Spleen (tissue), 11 donors: ENCODE results near the gene SYTL1. TPM values are rescaled to one million over a fixed set of nuclear protein-coding genes. Genes with fewer than 3 reads are reported as not detected.

Experiments
- DNase-seq: peaks from one replicate; pipeline ENCODE4 v3.0.0-alpha.2; 2020
- H3K27ac ChIP-seq, 8 donors: fragments of 200-600 bp; sonication (generic) in 7 of 8; 1 replicate in 4 of 8; 2 replicates in 4 of 8; pipeline versions ENCODE4 v1.5.0 to v1.8.0; 2016 to 2021; ENCODE audit warnings: inconsistent platforms in 4 of 8, mild to moderate bottlenecking in 4 of 8, moderate library complexity in 1 of 8
- H3K27me3 ChIP-seq, 7 donors: fragments of 200-600 bp; sonication (generic) in 6 of 7; replicated peaks in 1 of 7; 1 replicate in 4 of 7; 2 replicates in 3 of 7; pipeline versions ENCODE4 v1.5.0 to v1.8.0; 2016 to 2021; ENCODE audit warnings: inconsistent platforms in 3 of 7, mild to moderate bottlenecking in 1 of 7
- H3K36me3 ChIP-seq, 6 donors: fragments of 200-600 bp; sonication (generic) in 5 of 6; 1 replicate in 4 of 6; 2 replicates in 2 of 6; pipeline versions ENCODE4 v1.5.0 to v1.8.0; 2016 to 2021; ENCODE audit warnings: inconsistent platforms in 2 of 6
- H3K4me1 ChIP-seq, 6 donors: fragments of 200-600 bp; sonication (generic) in 5 of 6; 1 replicate in 3 of 6; 2 replicates in 3 of 6; pipeline versions ENCODE4 v1.5.0 to v1.8.0; 2016 to 2021; ENCODE audit warnings: inconsistent platforms in 3 of 6
- H3K4me3 ChIP-seq, 8 donors: fragments of 200-600 bp; sonication (generic) in 7 of 8; 1 replicate in 4 of 8; 2 replicates in 4 of 8; pipeline versions ENCODE4 v1.5.0 to v1.8.0; 2016 to 2021; ENCODE audit warnings: inconsistent platforms in 4 of 8, mild to moderate bottlenecking in 4 of 8, moderate library complexity in 2 of 8
- H3K9me3 ChIP-seq, 8 donors: fragments of 200-600 bp; sonication (generic) in 7 of 8; 1 replicate in 4 of 8; 2 replicates in 4 of 8; pipeline versions ENCODE4 v1.5.0 to v1.8.0; 2016 to 2021; ENCODE audit warnings: inconsistent platforms in 4 of 8
- CTCF ChIP-seq, 11 experiments: fragments of 200-600 bp in 7 of 11; fragments of 450-650 bp in 4 of 11; sonication (generic) in 4 of 11; IDR thresholded peaks in 8 of 11; conservative IDR thresholded peaks in 3 of 11; 1 replicate in 7 of 11; 2 replicates in 4 of 11; pipeline versions ENCODE4 v1.4.0 to v1.8.0; 2016 to 2021; ENCODE audit warnings: antibody characterized with exemption in 11 of 11, inconsistent platforms in 4 of 11, mild to moderate bottlenecking in 1 of 11
- POLR2A ChIP-seq, 3 donors: fragments of 450-650 bp; IDR thresholded peaks; one replicate each; pipeline ENCODE4 v1.5.1; 2017; ENCODE audit warnings: antibody characterized with exemption in 3 of 3, mild to moderate bottlenecking in 1 of 3
- POLR2AphosphoS5 ChIP-seq, 3 donors: sonication (generic); formaldehyde crosslinking; IDR thresholded peaks; one replicate each; pipeline ENCODE4 v1.5.1; 2017; ENCODE audit warnings: antibody characterized with exemption in 3 of 3
- WGBS, 5 donors: extraction: QIAGEN DNeasy Blood & Tissue Kit in 3 of 5; methylation state at CpG; one replicate each; pipeline versions ENCODE4 v1.1.5 to v1.1.7; 2013 to 2018; 5-methylcytosine and 5-hydroxymethylcytosine counted together
- intact Hi-C: fragments of 100-400 bp; cut with DNase I; formaldehyde crosslinking; loops from one replicate; pipeline ENCODE4 v1.15.0; 2023; ENCODE audit warnings: low total_unique reads
- polyA plus RNA-seq, 3 donors: library from polyadenylated mRNA; stranded (reverse); fragments of 200-250 nt; gene quantifications; one replicate each; pipeline ENCODE4 v1.2.1, GENCODE V29; 2013
- small RNA-seq, 4 donors: library from RNA; depleted of rRNA; stranded (forward); fragments of <200 nt; gene quantifications; one replicate each; pipeline ENCODE3, GENCODE V24; 2016
- total RNA-seq, 7 donors: library from RNA; depleted of rRNA in 3 of 7; stranded (reverse); fragments of >200 nt in 3 of 7; fragmentation: NEBNext Ultra II Directional in 4 of 7; extraction: Animal tissue kit (Norgen Biotek cat#: 25700) in 4 of 7; gene quantifications; one replicate each; pipeline versions ENCODE4 v1.1.0 to v1.2.1, GENCODE V29; 2016 to 2021
- donor health status: healthy with polysubstance abuse.
- donor health status: DM: no; HTN: no; CAD: no; lungs with moderate emphysema.
- donor health status: DM: no; HTN: no; CAD: no.
- donor health status: Bipolar disorder and iron deficiency.
- donor health status: healthy.
- donor health status: DM: no; HTN: no; CAD: no.
- donor health status: DM: yes; HTN: yes; CAD: no.

SYTL1 gene
- total and polyA plus RNA-seq, 10 donors: 54.9 to 208 (median 76.4) TPM

- H3K27ac ChIP-seq: peak overlapping the region; percentile 2 to 84 (median 75)
- no peaks in the 10 kb centered on the region for H3K9me3 ChIP-seq
- peak overlapping the region in 1 of 8 donors; percentile 41 for H3K4me3 ChIP-seq
- intact Hi-C loops: loop anchor here (5.0 kb wide), 2 partner anchors 204 to 259 kb away; no protein-coding TSS in a partner anchor
- DNase-seq: peak; percentile 89
- peaks cover 0 to 37% (median 15%) of the 10 kb centered on the region in 6 donors for H3K36me3 ChIP-seq
- TF ChIP-seq POLR2A (IDR thresholded peaks at IDR 0.05) (no peak), CTCF (IDR thresholded peaks at IDR 0.05 in 8 of 11, conservative IDR thresholded peaks at IDR 0.05 in 3 of 11) (peak in 6 of 11 experiments; percentile 7 to 47 (median 28)), POLR2AphosphoS5 (IDR thresholded peaks at IDR 0.05) (peak; percentile 39 to 84 (median 76))
- H3K27me3 ChIP-seq: no peaks in the 10 kb centered on the region
- 17 to 25% (median 21%) methylated on average over 20 to 24 of the region's 24 CpGs for WGBS, 5 donors
- peaks cover 31 to 93% (median 59%) of the 10 kb centered on the region in 6 donors for H3K4me1 ChIP-seq
These were observed 61.4 kb downstream of the SYTL1 start for GRCh38 chr1:27403065-27403726.

Small RNAs within 50 kb of the gene (small RNA-seq; reads per million reads assigned to genes)
- gene RNU6-48P: 0 reads per million in 4 donors

Other genes starting within 250 kb of the SYTL1 start
- 10 to 100 TPM; 21.2 to 40.4 (median 35.0) TPM for gene SLC9A1, start 186.9 kb upstream of the SYTL1 start, total RNA-seq
- 10 to 100 TPM in 1 of 3 donors, 1 to 10 TPM in 2; 6.0 to 14.8 (median 7.7) TPM for gene SLC9A1, start 186.9 kb upstream of the SYTL1 start, polyA plus RNA-seq
- 10 to 100 TPM; 43.4 to 56.5 (median 49.4) TPM for gene WDTC1, start 107.4 kb upstream of the SYTL1 start, total RNA-seq
- 10 to 100 TPM in 1 of 3 donors, 1 to 10 TPM in 2; 7.7 to 21.1 (median 8.5) TPM for gene WDTC1, start 107.4 kb upstream of the SYTL1 start, polyA plus RNA-seq
- gene TMEM222, start 19.9 kb upstream of the SYTL1 start, total RNA-seq: 10 to 100 TPM; 25.4 to 33.2 (median 31.6) TPM
- gene TMEM222, start 19.9 kb upstream of the SYTL1 start, polyA plus RNA-seq: 10 to 100 TPM; 31.4 to 38.9 (median 34.1) TPM
- 10 to 100 TPM; 20.4 to 55.0 (median 38.0) TPM for gene MAP3K6, start 24.9 kb downstream of the SYTL1 start, total RNA-seq
- gene MAP3K6, start 24.9 kb downstream of the SYTL1 start, polyA plus RNA-seq: 10 to 100 TPM; 20.3 to 31.7 (median 29.6) TPM
- gene FCN3, start 32.8 kb downstream of the SYTL1 start, total RNA-seq: 10 to 100 TPM in 3 of 7 donors, 1 to 10 TPM in 4; 4.4 to 21.7 (median 7.7) TPM
- gene FCN3, start 32.8 kb downstream of the SYTL1 start, polyA plus RNA-seq: 10 to 100 TPM in 2 of 3 donors, 1 to 10 TPM in 1; 3.7 to 14.4 (median 11.7) TPM
- gene CD164L2, start 41.3 kb downstream of the SYTL1 start, total RNA-seq: not detected
- under 1 TPM in 1 of 3 donors, not detected in 2; 0.06 TPM for gene CD164L2, start 41.3 kb downstream of the SYTL1 start, polyA plus RNA-seq
- gene GPR3, start 50.6 kb downstream of the SYTL1 start, total RNA-seq: under 1 TPM in 3 of 7 donors, not detected in 4; 0.17 to 0.40 (median 0.28) TPM
- under 1 TPM; 0.05 to 0.15 (median 0.10) TPM for gene GPR3, start 50.6 kb downstream of the SYTL1 start, polyA plus RNA-seq
- 100 to 1,000 TPM in 4 of 7 donors, 10 to 100 TPM in 3; 92.1 to 196 (median 129) TPM for gene WASF2, start 148.1 kb downstream of the SYTL1 start, total RNA-seq
- 10 to 100 TPM; 17.2 to 36.8 (median 23.5) TPM for gene WASF2, start 148.1 kb downstream of the SYTL1 start, polyA plus RNA-seq